MG63 (cell line): ENCODE data around the gene MEOX2. TPM values are rescaled to one million over a fixed set of nuclear protein-coding genes. Genes with fewer than 3 reads are reported as not detected.

Source experiments
- DNase-seq: peaks from one replicate; pipeline ENCODE4 v3.0.0-alpha.2; 2020
- H3K27me3 ChIP-seq: fragments of 250-450 bp; sonication (Bioruptor Pico); 2 replicates; pipeline ENCODE4 v1.5.1; 2020; ENCODE audit warnings: mild to moderate bottlenecking, moderate library complexity
- H3K36me3 ChIP-seq: fragments of 250-450 bp; sonication (Bioruptor Pico); 2 replicates; pipeline ENCODE4 v1.5.1; 2020; ENCODE audit warnings: mild to moderate bottlenecking, moderate library complexity
- H3K4me3 ChIP-seq: fragments of 250-450 bp; sonication (Bioruptor Pico); 2 replicates; pipeline ENCODE4 v1.5.1; 2020; ENCODE audit warnings: mild to moderate bottlenecking, moderate library complexity
- H3K9me3 ChIP-seq: fragments of 250-450 bp; sonication (Bioruptor Pico); 2 replicates; pipeline ENCODE4 v1.5.1; 2020; ENCODE audit warnings: mild to moderate bottlenecking, moderate library complexity
- total RNA-seq: library from RNA; depleted of rRNA; stranded (reverse); fragments of >200 nt; shearing (Covaris generic); gene quantifications from 2 replicates; pipeline ENCODE4 v1.2.3, GENCODE V29; 2014; ENCODE audit warnings: low replicate concordance

The MEOX2 gene
- total RNA-seq, 1 experiment from 2014 or later = not detected

GRCh38 chr7:15684871-15685270 lies 1.6 kb downstream of the MEOX2 start:
- no peaks in the 10 kb centered on the region for H3K36me3 ChIP-seq
- DNase-seq = no peak
- H3K4me3 ChIP-seq = no peak overlapping the region
- peaks cover 84% of the 10 kb centered on the region for H3K27me3 ChIP-seq
- no peaks in the 10 kb centered on the region for H3K9me3 ChIP-seq

DNA sequence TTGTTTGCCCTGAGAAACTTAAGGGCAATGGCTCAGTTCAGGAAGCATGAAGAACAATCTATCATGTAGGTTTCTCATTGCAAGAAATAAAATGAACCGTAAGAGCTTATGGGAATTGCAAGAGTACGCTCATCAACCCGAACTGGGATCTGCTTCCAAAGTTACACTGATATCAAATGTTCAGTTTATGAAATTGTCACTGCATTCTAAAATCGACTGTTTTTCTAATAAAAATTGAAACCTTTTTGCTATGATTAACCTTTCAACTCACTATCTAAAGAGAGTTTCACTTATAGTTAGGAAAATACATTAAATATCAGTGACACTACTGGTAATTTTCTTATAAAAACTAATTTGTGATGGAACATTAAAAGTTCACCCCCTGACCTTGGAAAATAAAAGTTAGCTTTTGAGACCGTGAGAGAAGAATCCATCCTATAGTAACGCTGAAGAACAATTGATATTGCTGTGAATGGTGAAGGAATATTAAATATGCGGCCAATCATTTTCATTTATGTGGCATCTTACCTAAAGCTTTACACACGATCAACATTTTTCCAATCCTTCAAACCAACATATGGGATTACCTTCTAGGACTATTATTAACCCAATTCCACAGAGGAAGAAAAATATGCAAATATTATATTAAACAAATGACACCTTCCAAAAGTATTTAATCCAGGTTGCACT lies 2.2 kb downstream of the MEOX2 start:
- DNase-seq = no peak

DNA sequence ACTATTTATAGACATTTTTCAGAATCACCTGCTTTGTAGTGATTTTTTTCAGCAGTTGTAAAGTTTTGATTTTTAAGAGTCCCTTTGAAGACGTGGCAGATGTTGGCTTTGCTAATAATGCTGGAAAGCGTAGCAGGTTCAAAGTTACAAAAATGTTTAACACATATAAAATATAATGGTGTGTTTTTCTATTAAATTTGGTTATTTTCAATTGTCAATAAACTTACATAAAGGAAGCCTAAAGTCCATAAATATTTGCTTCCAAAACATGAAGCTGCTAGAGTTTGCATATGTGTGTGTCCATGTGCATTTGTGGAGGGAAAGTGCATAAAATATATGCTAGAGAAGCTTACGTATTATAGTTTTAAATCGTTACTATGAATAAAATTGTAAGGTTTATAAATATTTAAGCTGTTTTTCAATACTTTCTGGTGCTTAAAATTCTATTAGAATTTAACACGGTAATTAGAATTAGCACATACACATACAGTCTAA lies 3.7 kb downstream of the MEOX2 start:
- H3K4me3 ChIP-seq = no peak overlapping the region
- DNase-seq = no peak

More for the DNA sequence above, 2.2 kb downstream of the MEOX2 start:
- H3K27me3 ChIP-seq = peaks cover 78% of the 10 kb centered on the region
- H3K9me3 ChIP-seq = no peaks in the 10 kb centered on the region
- H3K36me3 ChIP-seq = no peaks in the 10 kb centered on the region
- H3K4me3 ChIP-seq = no peak overlapping the region

DNA sequence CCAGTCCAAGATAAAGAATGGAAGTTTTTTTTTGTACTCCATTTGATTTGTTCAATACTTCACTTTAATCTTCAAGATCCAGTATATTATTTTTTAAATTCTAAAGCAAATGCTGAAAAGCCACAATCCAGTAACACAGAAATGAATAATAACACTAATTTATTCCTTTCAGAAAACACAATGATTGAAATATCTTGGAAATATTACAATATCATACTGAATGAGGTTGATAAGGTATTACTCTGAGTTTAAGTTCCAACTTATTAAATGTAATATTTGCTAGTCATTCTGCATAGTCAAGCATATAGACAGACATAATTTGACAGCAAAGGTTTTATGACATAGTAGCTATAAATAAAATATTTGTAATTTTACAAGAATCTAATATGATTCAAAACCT lies 4.4 kb downstream of the MEOX2 start:
- no peak for DNase-seq
- Histone ChIP-seq H3K27me3 (peaks cover 57% of the 10 kb centered on the region), H3K9me3 (no peaks in the 10 kb centered on the region), H3K36me3 (no peaks in the 10 kb centered on the region), H3K4me3 (no peak overlapping the region)

More for the DNA sequence above, 3.7 kb downstream of the MEOX2 start:
- H3K36me3 ChIP-seq = no peaks in the 10 kb centered on the region
- peaks cover 64% of the 10 kb centered on the region for H3K27me3 ChIP-seq
- no peaks in the 10 kb centered on the region for H3K9me3 ChIP-seq

- no peaks in the 10 kb centered on the region for H3K36me3 ChIP-seq
- H3K27me3 ChIP-seq = peaks cover 52% of the 10 kb centered on the region
- H3K4me3 ChIP-seq = no peak overlapping the region
- no peak for DNase-seq
- no peaks in the 10 kb centered on the region for H3K9me3 ChIP-seq
These were observed 4.9 kb downstream of the MEOX2 start for GRCh38 chr7:15681631-15682030.

GRCh38 chr7:15681186-15681585 lies 5.3 kb downstream of the MEOX2 start:
- H3K36me3 ChIP-seq = no peaks in the 10 kb centered on the region
- peaks cover 48% of the 10 kb centered on the region for H3K27me3 ChIP-seq
- no peaks in the 10 kb centered on the region for H3K9me3 ChIP-seq
- H3K4me3 ChIP-seq = no peak overlapping the region
- DNase-seq = no peak

- no peaks in the 10 kb centered on the region for H3K36me3 ChIP-seq
- no peak overlapping the region for H3K4me3 ChIP-seq
- H3K27me3 ChIP-seq = peaks cover 40% of the 10 kb centered on the region
- DNase-seq = no peak
- H3K9me3 ChIP-seq = no peaks in the 10 kb centered on the region
These were observed 6.0 kb downstream of the MEOX2 start for GRCh38 chr7:15680446-15680845.

DNA sequence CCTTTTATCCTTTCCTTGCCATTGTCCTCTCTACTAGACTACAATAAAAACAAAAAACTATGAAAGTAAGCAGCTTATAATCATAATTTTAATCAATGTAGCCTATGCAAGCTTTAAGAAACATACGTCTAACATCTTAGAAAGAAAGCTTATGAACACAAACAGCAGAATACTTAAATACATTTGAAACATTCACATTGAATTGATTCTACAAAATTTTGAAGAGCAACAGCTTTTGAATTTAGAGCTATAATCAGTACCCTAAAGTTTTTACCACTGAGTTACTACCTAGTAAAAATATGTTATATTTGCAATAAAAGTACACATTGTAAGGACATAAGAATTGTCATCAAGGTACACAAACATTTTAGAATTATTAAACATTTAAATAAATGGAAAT lies 7.2 kb downstream of the MEOX2 start:
- H3K36me3 ChIP-seq = no peaks in the 10 kb centered on the region
- H3K27me3 ChIP-seq = peaks cover 29% of the 10 kb centered on the region
- DNase-seq = no peak
- no peak overlapping the region for H3K4me3 ChIP-seq
- no peaks in the 10 kb centered on the region for H3K9me3 ChIP-seq

- Histone ChIP-seq H3K4me3 (no peak overlapping the region), H3K9me3 (no peaks in the 10 kb centered on the region), H3K36me3 (no peaks in the 10 kb centered on the region), H3K27me3 (peaks cover 22% of the 10 kb centered on the region)
- DNase-seq = no peak
These were observed 7.8 kb downstream of the MEOX2 start for GRCh38 chr7:15678653-15679052.

GRCh38 chr7:15675379-15675778 lies 11.1 kb downstream of the MEOX2 start:
- Histone ChIP-seq H3K4me3 (no peak overlapping the region), H3K9me3 (no peaks in the 10 kb centered on the region), H3K36me3 (no peaks in the 10 kb centered on the region), H3K27me3 (peaks cover 3% of the 10 kb centered on the region)
- DNase-seq = no peak

- no peaks in the 10 kb centered on the region for H3K9me3 ChIP-seq
- H3K27me3 ChIP-seq = no peaks in the 10 kb centered on the region; the same call in 1 of the 2 replicates
- H3K36me3 ChIP-seq = no peaks in the 10 kb centered on the region
- no peak overlapping the region for H3K4me3 ChIP-seq
- DNase-seq = no peak
These were observed 11.9 kb downstream of the MEOX2 start for GRCh38 chr7:15674586-15674985.

DNA sequence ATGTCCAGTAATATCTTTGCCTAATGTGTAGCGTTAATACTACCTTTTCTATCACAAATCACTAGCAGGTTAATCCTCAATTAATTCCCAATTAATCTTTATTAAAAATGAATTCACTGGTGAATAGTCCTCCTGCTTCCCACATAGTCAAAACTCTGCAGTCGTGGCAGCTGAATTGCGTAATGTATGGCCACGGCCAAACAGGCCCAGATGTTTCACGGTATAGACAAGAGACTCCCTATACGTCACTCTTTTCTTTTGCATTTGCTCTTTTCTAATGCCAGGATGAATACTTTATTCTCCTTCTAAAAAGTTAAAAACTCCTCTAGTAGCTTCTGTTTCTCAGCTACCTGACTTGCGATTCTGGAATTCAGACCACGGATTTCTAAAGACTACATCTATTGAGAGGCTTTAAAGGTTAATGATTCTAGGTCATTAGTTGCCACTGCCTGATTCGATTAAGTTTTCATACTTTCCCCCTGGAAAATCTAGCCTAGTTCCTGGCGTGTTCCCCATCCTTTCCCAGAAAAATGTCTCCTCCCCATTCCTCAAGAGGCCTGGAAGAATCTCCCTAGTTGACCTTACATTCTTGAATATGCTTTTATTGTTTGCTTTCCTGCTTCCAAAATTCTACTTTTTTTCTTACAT lies 16.9 kb downstream of the MEOX2 start:
- H3K27me3 ChIP-seq = no peaks in the 10 kb centered on the region
- H3K36me3 ChIP-seq = no peaks in the 10 kb centered on the region
- H3K4me3 ChIP-seq = no peak overlapping the region
- DNase-seq = no peak
- no peaks in the 10 kb centered on the region for H3K9me3 ChIP-seq

GRCh38 chr7:15667991-15668390 lies 18.5 kb downstream of the MEOX2 start:
- no peaks in the 10 kb centered on the region for H3K36me3 ChIP-seq
- DNase-seq = no peak
- no peaks in the 10 kb centered on the region for H3K9me3 ChIP-seq
- no peaks in the 10 kb centered on the region for H3K27me3 ChIP-seq
- H3K4me3 ChIP-seq = no peak overlapping the region

GRCh38 chr7:15662451-15662850 lies 24.0 kb downstream of the MEOX2 start:
- no peaks in the 10 kb centered on the region for H3K36me3 ChIP-seq
- H3K27me3 ChIP-seq = no peaks in the 10 kb centered on the region
- no peak for DNase-seq
- H3K9me3 ChIP-seq = no peaks in the 10 kb centered on the region
- H3K4me3 ChIP-seq = no peak overlapping the region

DNA sequence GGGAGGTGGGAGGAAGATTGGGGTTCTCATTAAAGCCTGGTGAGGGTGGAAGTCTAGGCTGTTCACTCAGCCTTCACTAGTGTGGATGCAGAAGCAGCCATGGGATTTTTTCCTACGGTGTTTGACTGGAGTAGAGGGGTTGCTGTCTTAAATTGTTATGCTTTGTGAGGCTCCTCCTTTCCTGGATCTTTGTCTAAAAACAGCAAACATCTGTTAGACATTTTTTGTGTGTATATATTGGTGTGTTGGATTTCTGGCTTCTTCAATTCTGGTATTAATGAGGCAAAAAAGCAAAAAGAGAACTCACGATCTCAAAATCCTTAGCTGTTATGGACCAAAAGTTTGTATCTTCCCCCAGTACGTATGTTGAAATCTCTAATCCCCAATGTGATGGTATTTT lies 28.2 kb downstream of the MEOX2 start:
- Histone ChIP-seq H3K36me3 (no peaks in the 10 kb centered on the region), H3K27me3 (no peaks in the 10 kb centered on the region), H3K4me3 (no peak overlapping the region), H3K9me3 (no peaks in the 10 kb centered on the region)
- DNase-seq = no peak

GRCh38 chr7:15652776-15653290 lies 33.6 kb downstream of the MEOX2 start:
- no peaks in the 10 kb centered on the region for H3K27me3 ChIP-seq
- H3K4me3 ChIP-seq = no peak overlapping the region
- no peaks in the 10 kb centered on the region for H3K9me3 ChIP-seq
- DNase-seq = no peak
- no peaks in the 10 kb centered on the region for H3K36me3 ChIP-seq

DNA sequence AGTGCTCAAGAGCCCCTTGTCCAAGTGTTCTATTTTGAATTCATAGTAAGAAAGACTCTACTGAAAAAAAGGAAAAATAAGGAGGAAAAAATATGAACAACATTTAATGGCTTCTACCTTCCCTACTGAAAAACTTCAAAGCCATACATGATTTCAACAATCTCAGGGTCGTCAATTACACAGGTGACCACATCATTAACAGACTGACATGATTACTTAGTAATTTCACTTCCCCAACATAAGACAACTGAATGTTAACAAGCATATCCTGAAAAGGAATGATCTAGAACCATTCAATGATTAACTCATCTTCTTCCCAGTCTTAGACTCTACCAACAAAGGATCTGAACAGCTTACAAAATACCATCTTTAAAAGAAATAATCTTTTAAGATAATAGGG lies 34.8 kb downstream of the MEOX2 start:
- Histone ChIP-seq H3K4me3 (no peak overlapping the region), H3K27me3 (no peaks in the 10 kb centered on the region), H3K9me3 (no peaks in the 10 kb centered on the region), H3K36me3 (no peaks in the 10 kb centered on the region)
- no peak for DNase-seq

DNA sequence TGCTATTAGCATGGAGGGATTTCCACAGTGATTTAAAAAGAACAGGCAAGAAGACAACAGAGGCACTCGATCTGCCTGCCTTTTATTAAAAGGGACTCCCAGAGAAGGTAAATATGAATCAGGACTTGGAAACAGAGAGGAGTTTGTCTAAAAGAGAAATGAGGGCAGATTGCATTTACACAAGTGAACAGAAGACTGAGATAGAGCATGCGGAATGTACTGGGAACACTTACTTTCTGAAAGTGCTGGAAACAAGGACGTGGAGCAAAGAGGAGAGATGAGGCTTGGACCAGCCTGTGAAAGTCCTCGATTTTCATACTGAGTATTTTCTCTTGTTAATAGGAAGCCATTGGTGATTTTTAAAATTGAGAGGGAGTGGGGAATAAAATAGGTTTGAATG lies 35.7 kb downstream of the MEOX2 start:
- no peaks in the 10 kb centered on the region for H3K36me3 ChIP-seq
- H3K4me3 ChIP-seq = no peak overlapping the region
- H3K27me3 ChIP-seq = no peaks in the 10 kb centered on the region
- DNase-seq = no peak
- H3K9me3 ChIP-seq = no peaks in the 10 kb centered on the region
